ENCODE data around the gene HELZ2.

The HELZ2 gene

GRCh38 chr20:63547725-63548480, 26.1 kb downstream of the HELZ2 start, which contains the start of gene SRMS:
Gene SRMS, minus strand, starts transcription at chr20:63547749. Its CDS starts 286 bp downstream, at chr20:63547463.
- no peak within 1 kb of the TSS for H3K27ac ChIP-seq
- TF ChIP-seq ZFX (IDR thresholded peaks at IDR 0.05) (no peak), CTCF (conservative IDR thresholded peaks at IDR 0.05) (no peak)

DNA sequence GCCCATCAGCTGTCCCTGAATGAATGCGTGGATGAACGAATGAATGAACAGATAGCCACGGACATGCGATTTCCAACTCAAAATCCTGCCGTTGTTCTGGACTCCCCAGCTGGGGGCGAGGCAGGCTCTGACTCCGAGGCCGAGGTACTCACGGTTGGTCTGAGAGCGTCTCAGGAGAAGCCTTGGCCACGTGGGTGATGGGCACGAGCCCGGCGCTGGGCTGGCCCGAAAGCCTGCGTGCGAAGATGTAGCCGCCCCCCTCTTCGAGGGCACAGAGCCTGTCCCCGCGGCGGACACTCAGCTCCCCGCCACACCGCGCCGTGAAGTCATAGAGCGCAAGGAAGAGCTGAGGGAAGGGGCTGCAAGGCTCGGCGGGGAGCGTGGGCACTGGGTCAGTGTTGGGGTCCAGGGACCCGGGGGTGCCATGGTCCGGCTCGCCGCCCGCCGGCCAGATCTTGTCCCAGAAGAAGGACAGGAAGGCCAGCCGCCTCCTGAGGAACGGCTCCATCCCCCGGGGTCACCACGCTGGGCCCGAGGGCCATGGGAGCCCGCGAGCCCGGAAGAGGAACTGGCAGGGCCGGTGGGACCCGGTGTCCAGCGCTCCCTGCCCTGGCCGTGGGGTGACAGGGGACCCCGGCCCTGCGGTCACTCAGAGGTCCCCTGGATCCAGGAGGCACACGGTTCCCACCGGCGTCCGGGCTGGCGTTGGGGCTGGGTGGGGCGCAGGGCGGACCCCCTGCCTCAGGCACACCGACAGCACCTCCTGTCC, 26.9 kb downstream of the HELZ2 start:
- TF ChIP-seq ZFX (IDR thresholded peaks at IDR 0.05) = no peak
- TF ChIP-seq CTCF (conservative IDR thresholded peaks at IDR 0.05) = no peak
- H3K27ac ChIP-seq = no peak overlapping the region

GRCh38 chr20:63546256-63546955, 27.6 kb downstream of the HELZ2 start:
- TF ChIP-seq ZFX (IDR thresholded peaks at IDR 0.05) (no peak), CTCF (conservative IDR thresholded peaks at IDR 0.05) (no peak)
- no peak overlapping the region for H3K27ac ChIP-seq

DNA sequence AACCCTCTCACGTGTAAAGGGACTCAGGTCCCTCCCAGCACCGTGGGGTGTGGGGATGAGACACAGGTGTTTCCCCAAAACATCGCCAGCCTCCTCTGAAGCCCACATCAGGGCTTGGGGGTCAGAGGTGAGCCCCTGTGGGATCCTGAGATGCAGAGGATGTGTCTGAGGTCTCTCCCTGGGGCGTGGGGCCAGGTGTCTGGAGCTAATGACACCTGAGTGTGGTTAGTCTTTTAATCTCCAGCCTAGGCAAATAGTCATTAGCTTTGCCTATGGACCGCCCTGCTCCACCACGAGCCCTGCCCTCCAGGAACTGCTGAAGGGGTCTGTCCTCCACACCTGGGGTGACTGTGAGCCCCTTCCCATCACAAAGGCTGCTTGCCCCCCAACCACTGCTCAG, 28.2 kb downstream of the HELZ2 start:
- no peak for TF ChIP-seq ZFX (IDR thresholded peaks at IDR 0.05)
- no peak for TF ChIP-seq CTCF (conservative IDR thresholded peaks at IDR 0.05)
- no peak overlapping the region for H3K27ac ChIP-seq

DNA sequence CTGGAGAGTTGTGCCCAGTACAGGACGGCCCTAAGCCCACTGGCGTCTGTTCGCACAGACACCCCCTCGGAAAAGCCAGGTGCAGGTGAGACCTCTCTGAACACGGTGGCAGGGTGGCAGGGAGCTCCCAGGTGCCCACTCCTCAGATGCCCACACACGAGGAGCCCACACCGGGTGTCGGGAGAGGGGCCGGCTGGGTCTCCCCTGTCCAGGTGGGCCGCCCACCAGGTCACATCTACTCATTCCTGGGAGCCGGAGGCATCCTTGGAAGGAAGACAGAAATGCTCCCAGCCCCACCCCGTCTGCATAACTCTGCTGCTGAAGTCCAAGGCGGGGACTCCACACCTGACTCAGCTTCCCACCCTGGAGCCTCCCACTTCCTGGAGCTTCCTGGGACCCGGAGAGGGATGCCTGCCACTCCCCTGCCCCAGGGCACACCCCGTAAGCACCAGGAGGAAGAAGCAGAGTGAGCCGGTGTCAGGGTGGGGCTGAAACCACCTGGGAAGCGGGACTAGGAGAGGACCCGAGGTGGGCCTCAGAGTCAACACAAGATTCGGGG, 29.0 kb downstream of the HELZ2 start:
- TF ChIP-seq ZFX (IDR thresholded peaks at IDR 0.05) = no peak
- no peak for TF ChIP-seq CTCF (conservative IDR thresholded peaks at IDR 0.05)
- no peak overlapping the region for H3K27ac ChIP-seq

GRCh38 chr20:63544241-63544957, 29.6 kb downstream of the HELZ2 start:
- no peak overlapping the region for H3K27ac ChIP-seq
- no peak for TF ChIP-seq CTCF (conservative IDR thresholded peaks at IDR 0.05)
- no peak for TF ChIP-seq ZFX (IDR thresholded peaks at IDR 0.05)
